HepG2 (cell line): ENCODE results near the gene RNF213. TPM values are rescaled to one million over a fixed set of nuclear protein-coding genes. Genes with fewer than 3 reads are reported as not detected.

Experiments used
- ATAD3A ChIP-seq: sonication (generic); formaldehyde crosslinking; IDR thresholded peaks from 2 replicates; pipeline ENCODE4 v1.4.0; 2020; ENCODE audit warnings: missing genetic modification reagents
- CENPT ChIP-seq: sonication (generic); formaldehyde crosslinking; IDR thresholded peaks from 2 replicates; pipeline ENCODE4 v1.8.0; 2022; ENCODE audit warnings: low read depth, mild to moderate bottlenecking, moderate library complexity, missing genetic modification reagents
- ELK4 ChIP-seq: sonication (generic); formaldehyde crosslinking; IDR thresholded peaks from 2 replicates; pipeline ENCODE4 v1.9.0; 2021; ENCODE audit warnings: missing genetic modification reagents, borderline replicate concordance
- FOSL1 ChIP-seq: sonication (generic); formaldehyde crosslinking; IDR thresholded peaks from 2 replicates; pipeline ENCODE4 v1.9.0; 2021; ENCODE audit warnings: missing genetic modification reagents, borderline replicate concordance
- HOMEZ ChIP-seq: IDR thresholded peaks from 2 replicates; pipeline ENCODE4 v1.6.1; 2016; ENCODE audit warnings: low read depth
- KMT2B ChIP-seq: IDR thresholded peaks from 2 replicates; pipeline ENCODE4 v1.6.1; 2016; ENCODE audit warnings: missing genetic modification reagents, missing compliant biosample characterization
- MAX ChIP-seq: IDR thresholded peaks from 2 replicates; pipeline ENCODE4 v1.6.1; 2012; ENCODE audit warnings: inconsistent platforms
- MNT ChIP-seq: fragments of 450-650 bp; IDR thresholded peaks from 2 replicates; pipeline ENCODE4 v1.6.1; 2016
- SP2 ChIP-seq: sonication (generic); formaldehyde crosslinking; IDR thresholded peaks from 2 replicates; pipeline ENCODE4 v1.5.1; 2020; ENCODE audit warnings: mild to moderate bottlenecking, missing genetic modification reagents
- SP5 ChIP-seq: IDR thresholded peaks from 2 replicates; pipeline ENCODE4 v1.6.1; 2016; ENCODE audit warnings: low read depth, borderline replicate concordance
- ZNF143 ChIP-seq: sonication (generic); formaldehyde crosslinking; IDR thresholded peaks from 2 replicates; pipeline ENCODE4 v1.4.0; 2020; ENCODE audit warnings: missing genetic modification reagents
- ZNF407 ChIP-seq: sonication (generic); formaldehyde crosslinking; IDR thresholded peaks from one replicate; pipeline ENCODE4 v1.5.1; 2020; ENCODE audit warnings: mild to moderate bottlenecking, missing genetic modification reagents; ENCODE audit errors: not compliant biosample characterization
- ZNF761 ChIP-seq: sonication (generic); formaldehyde crosslinking; conservative IDR thresholded peaks from 2 replicates; pipeline ENCODE4 v1.4.0; 2020; ENCODE audit warnings: mild to moderate bottlenecking, missing genetic modification reagents
- ZNF782 ChIP-seq: sonication (generic); formaldehyde crosslinking; IDR thresholded peaks from 2 replicates; pipeline ENCODE4 v1.4.0; 2020; ENCODE audit warnings: missing genetic modification reagents, mild to moderate bottlenecking, borderline replicate concordance
- polyA plus RNA-seq, 8 experiments: library from polyadenylated mRNA; depleted of rRNA in 3 of 8; stranded (reverse) in 7 of 8; unstranded in 1 of 8; fragments of >200 nt; fragmentation: Illumina TruSeq in 4 of 8; extraction: Trizol in 4 of 8; gene quantifications; 2 replicates each; pipeline versions ENCODE4 v1.2.1 to v1.2.3, GENCODE V29; 2011 to 2016; ENCODE audit warnings: low read depth in 4 of 8, missing spikeins in 1 of 8, mixed read lengths in 1 of 8; ENCODE audit not compliant: insufficient read depth in 1 of 8
- total RNA-seq, 5 experiments: library from RNA; depleted of rRNA; stranded (reverse); fragments of >200 nt; fragmentation: Illumina TruSeq; extraction: Trizol; gene quantifications; 2 replicates each; pipeline ENCODE4 v1.2.3, GENCODE V29; 2016; ENCODE audit warnings: low read depth in 1 of 5

RNF213 gene
- total and polyA plus RNA-seq, 2 of the 13 experiments (the other 11 are each of a cell fraction or from before 2014, with no cell fraction given): 38.6 to 38.7 TPM

- TF ChIP-seq MNT: peak; percentile 28; the same call in 1 of the 2 replicates
- no peak for TF ChIP-seq ZNF407 (CRISPR knock-in tag)
- TF ChIP-seq KMT2B (CRISPR knock-in tag): peak; percentile 95
- peak; percentile 76 for TF ChIP-seq SP2 (CRISPR knock-in tag)
- TF ChIP-seq FOSL1 (CRISPR knock-in tag): peak; percentile 31; the same call in 1 of the 2 replicates
- peak; percentile 79 for TF ChIP-seq ZNF143 (CRISPR knock-in tag)
- peak; percentile 41; the same call in 1 of the 2 replicates for TF ChIP-seq ZNF782
- TF ChIP-seq MAX: peak; percentile 72
- 0 out of 2 replicates have a peak, but pooled peaks have one; percentile 6 for TF ChIP-seq HOMEZ (CRISPR knock-in tag)
- TF ChIP-seq CENPT: peak; percentile 62; the same call in 1 of the 2 replicates
- peak; percentile 93 for TF ChIP-seq ZNF761 (CRISPR knock-in tag)
- TF ChIP-seq SP5 (CRISPR knock-in tag): peak; percentile 71
- TF ChIP-seq ATAD3A (CRISPR knock-in tag): no peak
- peak; percentile 62; the same call in 1 of the 2 replicates for TF ChIP-seq ELK4 (CRISPR knock-in tag)
Observed at GRCh38 chr17:80414803-80415625, 154.4 kb downstream of the RNF213 start, which contains the start of gene ENDOV (continued).
